HAP-1 (cell line): ENCODE results near the gene ADGRE2.

ENCODE experiments used
- DNase-seq, 2 experiments: peaks; one replicate each; pipeline ENCODE4 v3.0.0-alpha.2; 2016 to 2020; ENCODE audit warnings: low spot score in 2 of 2
- H3K27me3 ChIP-seq: fragments of 250-450 bp; sonication (Bioruptor Pico); 2 replicates; pipeline ENCODE4 v1.5.1; 2020; ENCODE audit warnings: low read depth, mild to moderate bottlenecking, moderate library complexity
- H3K36me3 ChIP-seq: fragments of 250-450 bp; sonication (Bioruptor Pico); replicated peaks from 2 replicates; pipeline ENCODE4 v1.5.1; 2020; ENCODE audit warnings: mild to moderate bottlenecking
- H3K4me1 ChIP-seq: fragments of 250-450 bp; sonication (Bioruptor Pico); 2 replicates; pipeline ENCODE4 v1.5.1; 2020; ENCODE audit warnings: mild to moderate bottlenecking
- H3K4me3 ChIP-seq: fragments of 250-450 bp; sonication (Bioruptor Pico); 2 replicates; pipeline ENCODE4 v1.5.1; 2020; ENCODE audit warnings: mild to moderate bottlenecking, moderate library complexity
- H3K9me3 ChIP-seq: fragments of 250-450 bp; sonication (Bioruptor Pico); 2 replicates; pipeline ENCODE4 v1.5.1; 2020; ENCODE audit warnings: mild to moderate bottlenecking, moderate library complexity
- in situ Hi-C: fragments of 300-500 bp; cut with MboI; formaldehyde crosslinking; loops from 3 replicates; pipeline ENCODE4 v1.14.3; 2020; ENCODE audit warnings: low sequenced_read_pairs, inconsistent platforms, mixed read lengths

ADGRE2 gene

DNA sequence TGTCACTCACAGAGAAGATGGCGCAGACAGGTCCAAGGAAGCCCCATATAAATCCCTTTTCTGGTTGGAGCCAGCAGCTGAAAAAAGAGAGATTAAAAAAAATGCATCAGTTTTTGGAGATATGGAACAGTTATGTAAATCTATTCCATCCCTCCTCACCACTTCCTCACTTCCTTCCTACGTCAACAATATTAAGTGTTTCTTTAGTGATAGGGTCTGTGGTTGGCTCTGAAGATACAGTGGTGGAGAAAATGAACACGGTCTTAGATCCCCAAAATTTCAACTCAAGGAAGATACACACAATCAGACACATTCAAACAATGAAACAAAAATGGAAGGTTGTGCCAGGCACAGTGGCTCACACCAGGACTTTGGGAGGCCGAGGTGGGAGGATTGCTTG, 31.5 kb downstream of the ADGRE2 start:
- H3K27me3 ChIP-seq: no peaks in the 10 kb centered on the region
- no peak for DNase-seq
- H3K4me1 ChIP-seq: no peaks in the 10 kb centered on the region
- no peaks in the 10 kb centered on the region for H3K36me3 ChIP-seq
- in situ Hi-C loops: no loop called here
- no peak overlapping the region for H3K4me3 ChIP-seq
- no peaks in the 10 kb centered on the region for H3K9me3 ChIP-seq

DNA sequence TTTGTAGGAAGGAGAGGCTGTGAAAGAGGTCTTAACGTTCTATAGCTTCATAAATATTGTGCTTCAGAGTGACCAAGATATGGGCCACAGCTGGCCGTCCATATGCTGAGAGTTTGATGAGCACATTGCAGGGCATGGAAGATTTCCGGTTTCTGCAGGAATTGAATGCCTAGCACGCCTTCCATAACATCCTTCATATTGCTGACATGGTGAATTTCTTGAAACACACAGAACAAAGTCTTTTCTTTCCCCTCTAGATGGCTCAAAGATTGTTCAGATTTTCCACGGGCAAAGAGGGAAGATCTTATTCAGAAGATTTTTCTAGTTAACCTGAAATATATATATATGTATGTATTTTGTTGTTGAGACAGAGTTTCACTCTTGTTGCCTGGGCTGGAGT, 42.4 kb downstream of the ADGRE2 start:
- in situ Hi-C loops: no loop called here
- Histone ChIP-seq H3K27me3 (no peaks in the 10 kb centered on the region), H3K4me3 (no peak overlapping the region), H3K36me3 (no peaks in the 10 kb centered on the region), H3K4me1 (no peaks in the 10 kb centered on the region), H3K9me3 (no peaks in the 10 kb centered on the region)
- no peak for DNase-seq

DNA sequence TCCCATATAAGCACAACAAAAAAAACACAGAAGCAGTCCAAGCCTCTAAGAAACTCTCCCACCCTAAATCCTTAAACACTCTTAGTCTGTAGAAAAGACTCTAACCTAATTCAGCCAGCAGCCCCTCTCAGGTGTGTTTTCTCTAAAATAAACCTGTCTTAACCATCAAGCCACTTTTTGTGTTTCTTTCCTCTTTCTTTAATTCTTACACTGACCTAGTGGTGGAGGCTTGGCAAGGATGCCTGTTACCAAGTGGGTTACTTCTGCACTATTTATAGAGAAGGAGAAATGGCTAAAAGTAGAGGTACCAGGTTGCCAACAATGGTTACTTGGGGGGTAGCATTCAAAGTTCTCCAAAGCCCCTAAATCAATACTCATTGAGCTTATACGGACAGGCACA, 44.8 kb downstream of the ADGRE2 start:
- no peak for DNase-seq
- Histone ChIP-seq H3K9me3 (no peaks in the 10 kb centered on the region), H3K4me1 (no peaks in the 10 kb centered on the region), H3K36me3 (no peaks in the 10 kb centered on the region), H3K27me3 (no peaks in the 10 kb centered on the region), H3K4me3 (no peak overlapping the region)
- in situ Hi-C loops: no loop called here

GRCh38 chr19:14732510-14732909, 45.9 kb downstream of the ADGRE2 start:
- Histone ChIP-seq H3K27me3 (no peaks in the 10 kb centered on the region), H3K36me3 (no peaks in the 10 kb centered on the region), H3K9me3 (no peaks in the 10 kb centered on the region), H3K4me1 (no peaks in the 10 kb centered on the region), H3K4me3 (no peak overlapping the region)
- no peak for DNase-seq
- in situ Hi-C loops: no loop called here

DNA sequence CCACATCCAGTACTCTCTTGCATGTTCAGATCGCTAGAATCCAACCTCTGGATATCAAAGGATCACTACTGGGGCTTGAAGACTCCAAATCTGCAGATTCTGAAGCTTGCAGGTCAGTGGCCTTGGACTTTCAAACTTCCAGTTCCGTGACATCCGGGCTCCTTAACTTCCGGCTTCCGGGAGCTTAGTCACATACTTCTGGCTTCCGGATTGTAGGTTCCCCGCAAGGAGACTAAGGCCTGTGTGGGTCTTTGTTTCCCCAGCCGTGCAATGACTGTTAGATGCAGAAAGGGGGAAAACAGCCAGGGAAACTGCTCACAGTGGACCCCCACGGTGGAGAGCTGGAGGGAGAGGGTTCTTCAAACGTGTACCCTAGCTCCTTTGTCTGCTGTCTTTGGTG, 47.2 kb downstream of the ADGRE2 start:
- H3K27me3 ChIP-seq: no peaks in the 10 kb centered on the region
- H3K36me3 ChIP-seq: no peaks in the 10 kb centered on the region
- DNase-seq: no peak
- H3K4me1 ChIP-seq: no peaks in the 10 kb centered on the region
- in situ Hi-C loops: no loop called here
- no peaks in the 10 kb centered on the region for H3K9me3 ChIP-seq
- H3K4me3 ChIP-seq: no peak overlapping the region

- DNase-seq: no peak
- in situ Hi-C loops: no loop called here
- Histone ChIP-seq H3K4me1 (no peaks in the 10 kb centered on the region), H3K4me3 (no peak overlapping the region), H3K36me3 (no peaks in the 10 kb centered on the region), H3K27me3 (no peaks in the 10 kb centered on the region), H3K9me3 (no peaks in the 10 kb centered on the region)
Measured at GRCh38 chr19:14728595-14728994, 49.8 kb downstream of the ADGRE2 start.

GRCh38 chr19:14722127-14722526, 56.2 kb downstream of the ADGRE2 start:
- no peak overlapping the region for H3K4me3 ChIP-seq
- in situ Hi-C loops: no loop called here
- no peak for DNase-seq
- peaks cover 12% of the 10 kb centered on the region for H3K36me3 ChIP-seq
- H3K9me3 ChIP-seq: peaks cover 25% of the 10 kb centered on the region
- H3K4me1 ChIP-seq: no peaks in the 10 kb centered on the region
- H3K27me3 ChIP-seq: no peaks in the 10 kb centered on the region

DNA sequence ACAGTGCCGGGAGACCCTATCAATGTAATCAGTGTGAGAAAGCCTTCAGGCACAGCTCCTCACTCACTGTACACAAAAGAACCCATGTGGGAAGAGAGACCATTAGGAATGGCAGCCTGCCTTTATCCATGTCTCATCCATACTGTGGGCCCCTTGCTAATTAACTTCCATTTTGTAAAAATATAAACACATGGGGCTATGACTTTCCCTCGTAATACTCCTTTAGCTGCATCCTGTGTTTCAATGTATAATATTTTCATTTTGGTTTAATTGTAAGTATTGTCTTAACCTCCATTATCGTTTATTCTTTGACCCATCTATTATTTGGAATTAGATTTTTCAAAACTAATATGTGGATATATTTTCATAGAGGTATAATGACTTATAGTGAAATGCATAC, 59.2 kb downstream of the ADGRE2 start:
- no peak for DNase-seq
- H3K4me3 ChIP-seq: no peak overlapping the region
- H3K9me3 ChIP-seq: peaks cover 26% of the 10 kb centered on the region
- in situ Hi-C loops: no loop called here
- no peaks in the 10 kb centered on the region for H3K4me1 ChIP-seq
- H3K27me3 ChIP-seq: no peaks in the 10 kb centered on the region
- peaks cover 12% of the 10 kb centered on the region for H3K36me3 ChIP-seq

- no peaks in the 10 kb centered on the region for H3K27me3 ChIP-seq
- H3K4me3 ChIP-seq: no peak overlapping the region
- H3K4me1 ChIP-seq: no peaks in the 10 kb centered on the region
- H3K36me3 ChIP-seq: peaks cover 12% of the 10 kb centered on the region
- in situ Hi-C loops: no loop called here
- no peak for DNase-seq
- peaks cover 26% of the 10 kb centered on the region for H3K9me3 ChIP-seq
Measured at GRCh38 chr19:14718522-14719116, 59.7 kb downstream of the ADGRE2 start.

- Histone ChIP-seq H3K27me3 (no peaks in the 10 kb centered on the region), H3K4me3 (no peak overlapping the region), H3K4me1 (no peaks in the 10 kb centered on the region), H3K36me3 (peaks cover 12% of the 10 kb centered on the region), H3K9me3 (peaks cover 26% of the 10 kb centered on the region)
- in situ Hi-C loops: no loop called here
- no peak for DNase-seq
Measured at GRCh38 chr19:14715841-14716240, 62.5 kb downstream of the ADGRE2 start.

DNA sequence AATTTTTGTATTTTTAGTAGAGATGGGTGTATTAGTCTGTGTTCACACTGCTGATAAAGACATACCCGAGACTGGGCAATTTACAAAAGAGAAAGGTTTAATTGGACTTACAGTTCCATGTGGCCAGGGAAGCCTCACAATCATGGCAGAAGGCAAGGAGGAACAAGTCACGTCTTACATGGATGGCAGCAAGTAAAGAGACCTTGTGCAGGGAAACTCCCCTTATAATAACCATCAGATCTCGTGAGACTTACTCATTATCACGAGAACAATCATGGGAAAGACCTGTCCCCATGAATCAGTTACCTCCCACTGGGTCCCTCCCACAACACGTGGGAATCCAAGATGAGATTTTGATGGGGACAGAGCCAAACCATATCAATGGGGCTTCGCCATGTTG, 73.9 kb downstream of the ADGRE2 start:
- no peak overlapping the region for H3K4me3 ChIP-seq
- H3K27me3 ChIP-seq: no peaks in the 10 kb centered on the region
- DNase-seq: no peak
- no peaks in the 10 kb centered on the region for H3K9me3 ChIP-seq
- no peaks in the 10 kb centered on the region for H3K4me1 ChIP-seq
- peaks cover 3% of the 10 kb centered on the region; the same call in 1 of the 2 replicates for H3K36me3 ChIP-seq
- in situ Hi-C loops: no loop called here

- DNase-seq: no peak
- Histone ChIP-seq H3K4me1 (no peaks in the 10 kb centered on the region), H3K36me3 (peaks cover 3% of the 10 kb centered on the region; the same call in 1 of the 2 replicates), H3K27me3 (no peaks in the 10 kb centered on the region), H3K4me3 (no peak overlapping the region), H3K9me3 (no peaks in the 10 kb centered on the region)
- in situ Hi-C loops: no loop called here
Measured at GRCh38 chr19:14703833-14704232, 74.5 kb downstream of the ADGRE2 start.

- H3K4me1 ChIP-seq: no peaks in the 10 kb centered on the region
- no peaks in the 10 kb centered on the region for H3K27me3 ChIP-seq
- H3K36me3 ChIP-seq: peaks cover 8% of the 10 kb centered on the region
- H3K9me3 ChIP-seq: no peaks in the 10 kb centered on the region
- no peak overlapping the region for H3K4me3 ChIP-seq
- DNase-seq: no peak
- in situ Hi-C loops: no loop called here
Measured at GRCh38 chr19:14700711-14701375, 77.5 kb downstream of the ADGRE2 start.

DNA sequence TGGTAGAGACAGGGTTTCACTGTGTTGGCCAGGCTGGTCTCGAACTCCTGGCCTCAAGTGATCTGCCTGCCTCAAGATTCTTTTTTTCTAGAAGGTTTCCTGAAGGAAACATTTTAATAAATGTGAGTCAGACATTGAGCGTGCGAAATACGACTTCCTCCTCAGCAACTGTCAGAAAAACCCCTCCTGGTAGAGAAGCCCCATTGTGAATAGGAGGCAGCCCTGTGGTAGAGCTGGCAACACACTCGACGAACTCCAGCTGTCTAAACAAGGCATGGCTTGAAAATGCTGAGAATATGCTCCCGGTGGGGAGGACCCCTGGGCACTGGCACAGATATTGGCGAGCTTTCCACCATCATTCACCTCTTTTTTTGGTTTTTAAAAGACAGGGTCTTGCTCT, 78.7 kb downstream of the ADGRE2 start:
- in situ Hi-C loops: no loop called here
- peaks cover 8% of the 10 kb centered on the region for H3K36me3 ChIP-seq

DNA sequence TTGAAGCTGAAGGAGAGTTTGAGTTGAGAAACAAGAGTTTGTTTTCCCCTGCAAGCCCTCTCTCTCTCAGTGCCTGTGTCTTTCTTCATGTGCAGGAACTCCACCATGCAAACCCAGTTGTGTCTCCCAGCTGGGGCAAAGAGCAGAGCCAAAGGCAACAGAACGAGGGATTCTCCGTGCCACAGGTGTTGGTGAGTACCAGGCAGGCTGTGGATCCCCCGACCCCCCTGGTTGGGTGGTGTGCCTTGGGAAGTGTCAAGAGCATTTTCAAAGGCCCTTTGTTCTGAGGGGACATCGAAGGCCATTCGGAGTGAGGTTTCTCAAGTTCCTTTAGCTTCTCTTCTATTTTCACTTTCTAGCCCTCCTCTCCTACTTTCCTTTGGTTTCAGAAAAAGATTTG, 82.9 kb downstream of the ADGRE2 start:
- in situ Hi-C loops: no loop called here
- H3K36me3 ChIP-seq: peaks cover 5% of the 10 kb centered on the region
- H3K27me3 ChIP-seq: no peaks in the 10 kb centered on the region
- no peaks in the 10 kb centered on the region for H3K9me3 ChIP-seq
- peaks cover 6% of the 10 kb centered on the region for H3K4me1 ChIP-seq
- H3K4me3 ChIP-seq: no peak overlapping the region
- no peak for DNase-seq

More for the DNA sequence above, 78.7 kb downstream of the ADGRE2 start:
- H3K4me3 ChIP-seq: no peak overlapping the region
- no peak for DNase-seq
- no peaks in the 10 kb centered on the region for H3K27me3 ChIP-seq
- H3K4me1 ChIP-seq: no peaks in the 10 kb centered on the region
- no peaks in the 10 kb centered on the region for H3K9me3 ChIP-seq
